ENCODE data around the gene IER3. TPM values are rescaled to one million over a fixed set of nuclear protein-coding genes. Genes with fewer than 3 reads are reported as not detected.

The IER3 gene
- total and polyA plus RNA-seq, 2 of the 13 experiments (the other 11 are each of a cell fraction or from before 2014, with no cell fraction given), result 51.1 to 131 TPM

- TF ChIP-seq AKNA (CRISPR knock-in tag; IDR thresholded peaks at IDR 0.05; ENCODE audit: borderline replicate concordance) (no peak), SMC3 (IDR thresholded peaks at IDR 0.05; ENCODE audit: low read length) (no peak), ZBTB40 (IDR thresholded peaks at IDR 0.05) (no peak), ZBTB40 (CRISPR knock-in tag; IDR thresholded peaks at IDR 0.05) (no peak), ARID2 (CRISPR knock-in tag; IDR thresholded peaks at IDR 0.05; ENCODE audit: borderline replicate concordance) (no peak), ZNF607 (CRISPR knock-in tag; IDR thresholded peaks at IDR 0.05; ENCODE audit: borderline replicate concordance) (no peak), SCMH1 (CRISPR knock-in tag; IDR thresholded peaks at IDR 0.05; ENCODE audit: borderline replicate concordance) (no peak), ZBTB1 (CRISPR knock-in tag; IDR thresholded peaks at IDR 0.05; ENCODE audit: borderline replicate concordance) (no peak), ELF1 (CRISPR knock-in tag; IDR thresholded peaks at IDR 0.05) (no peak), ZNF121 (CRISPR knock-in tag; IDR thresholded peaks at IDR 0.05) (peak; percentile 86)
- TF ChIP-seq, protein P1, sequence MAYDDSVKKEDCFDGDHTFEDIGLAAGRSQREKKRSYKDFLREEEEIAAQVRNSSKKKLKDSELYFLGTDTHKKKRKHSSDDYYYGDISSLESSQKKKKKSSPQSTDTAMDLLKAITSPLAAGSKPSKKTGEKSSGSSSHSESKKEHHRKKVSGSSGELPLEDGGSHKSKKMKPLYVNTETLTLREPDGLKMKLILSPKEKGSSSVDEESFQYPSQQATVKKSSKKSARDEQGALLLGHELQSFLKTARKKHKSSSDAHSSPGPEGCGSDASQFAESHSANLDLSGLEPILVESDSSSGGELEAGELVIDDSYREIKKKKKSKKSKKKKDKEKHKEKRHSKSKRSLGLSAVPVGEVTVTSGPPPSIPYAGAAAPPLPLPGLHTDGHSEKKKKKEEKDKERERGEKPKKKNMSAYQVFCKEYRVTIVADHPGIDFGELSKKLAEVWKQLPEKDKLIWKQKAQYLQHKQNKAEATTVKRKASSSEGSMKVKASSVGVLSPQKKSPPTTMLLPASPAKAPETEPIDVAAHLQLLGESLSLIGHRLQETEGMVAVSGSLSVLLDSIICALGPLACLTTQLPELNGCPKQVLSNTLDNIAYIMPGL (CRISPR knock-in tag; IDR thresholded peaks at IDR 0.05; ENCODE audit: borderline replicate concordance in 1 of 2, low read depth in 1 of 2), result no peak
These were observed 17.6 kb downstream of the IER3 start (continued) for GRCh38 chr6:30726506-30727413.
